ENCODE results near the gene MALL.
"Not testable (repeated sequence)": the region's sequence is repeated elsewhere in the genome, so short reads cannot be mapped to it uniquely, and the experiment has no call there.

MALL gene

GRCh38 chr2:110126086-110126773 lies 10.6 kb upstream of the MALL start:
- Mint-ChIP-seq H3K4me1 (no peaks in the 10 kb centered on the region), H3K9me3 (no peaks in the 10 kb centered on the region), H3K4me3 (no peak overlapping the region), H3K27me3 (no peaks in the 10 kb centered on the region), H3K36me3 (no peaks in the 10 kb centered on the region), H3K27ac (no peak overlapping the region)
- no peak for ATAC-seq

GRCh38 chr2:110124939-110125691 lies 9.5 kb upstream of the MALL start:
- H3K27ac Mint-ChIP-seq = no peak overlapping the region
- no peak for ATAC-seq
- H3K4me3 Mint-ChIP-seq = no peak overlapping the region
- no peaks in the 10 kb centered on the region for H3K4me1 Mint-ChIP-seq
- H3K36me3 Mint-ChIP-seq = no peaks in the 10 kb centered on the region
- no peaks in the 10 kb centered on the region for H3K9me3 Mint-ChIP-seq
- no peaks in the 10 kb centered on the region for H3K27me3 Mint-ChIP-seq

GRCh38 chr2:110124038-110124825 lies 8.6 kb upstream of the MALL start:
- ATAC-seq = no peak
- Mint-ChIP-seq H3K27ac (no peak overlapping the region), H3K27me3 (no peaks in the 10 kb centered on the region), H3K9me3 (no peaks in the 10 kb centered on the region), H3K36me3 (no peaks in the 10 kb centered on the region), H3K4me1 (no peaks in the 10 kb centered on the region), H3K4me3 (no peak overlapping the region)

GRCh38 chr2:110121592-110121991 lies 6.0 kb upstream of the MALL start:
- no peak overlapping the region for H3K4me3 Mint-ChIP-seq
- H3K27ac Mint-ChIP-seq = no peak overlapping the region

GRCh38 chr2:110121052-110121334 lies 5.4 kb upstream of the MALL start:
- no peaks in the 10 kb centered on the region for H3K9me3 Mint-ChIP-seq
- peaks cover 28% of the 10 kb centered on the region for H3K27me3 Mint-ChIP-seq
- H3K27ac Mint-ChIP-seq = no peak overlapping the region
- H3K4me1 Mint-ChIP-seq = no peaks in the 10 kb centered on the region
- no peaks in the 10 kb centered on the region for H3K36me3 Mint-ChIP-seq
- ATAC-seq = no peak
- no peak overlapping the region for H3K4me3 Mint-ChIP-seq

More at GRCh38 chr2:110121592-110121991, 6.0 kb upstream of the MALL start:
- no peaks in the 10 kb centered on the region for H3K9me3 Mint-ChIP-seq
- no peaks in the 10 kb centered on the region for H3K4me1 Mint-ChIP-seq
- no peaks in the 10 kb centered on the region for H3K36me3 Mint-ChIP-seq
- peaks cover 22% of the 10 kb centered on the region for H3K27me3 Mint-ChIP-seq
- ATAC-seq = no peak

GRCh38 chr2:110120171-110121051 lies 4.8 kb upstream of the MALL start:
- Mint-ChIP-seq H3K36me3 (no peaks in the 10 kb centered on the region), H3K9me3 (no peaks in the 10 kb centered on the region), H3K27ac (no peak overlapping the region), H3K27me3 (peaks cover 34% of the 10 kb centered on the region), H3K4me3 (no peak overlapping the region), H3K4me1 (no peaks in the 10 kb centered on the region)
- ATAC-seq = no peak

GRCh38 chr2:110116033-110116710 lies 550 bp upstream of the MALL start:
- H3K4me3 Mint-ChIP-seq = no peak overlapping the region
- H3K27me3 Mint-ChIP-seq = peaks cover 44% of the 10 kb centered on the region
- H3K9me3 Mint-ChIP-seq = peaks cover 3% of the 10 kb centered on the region
- H3K4me1 Mint-ChIP-seq = no peaks in the 10 kb centered on the region
- no peaks in the 10 kb centered on the region for H3K36me3 Mint-ChIP-seq
- no peak overlapping the region for H3K27ac Mint-ChIP-seq
- no peak for ATAC-seq

- H3K4me1 Mint-ChIP-seq = no peaks in the 10 kb centered on the region
- ATAC-seq = no peak
- H3K9me3 Mint-ChIP-seq = peaks cover 7% of the 10 kb centered on the region
- no peaks in the 10 kb centered on the region for H3K36me3 Mint-ChIP-seq
- H3K27me3 Mint-ChIP-seq = peaks cover 54% of the 10 kb centered on the region
- no peak overlapping the region for H3K4me3 Mint-ChIP-seq
- H3K27ac Mint-ChIP-seq = no peak overlapping the region
Observed at GRCh38 chr2:110114831-110115255, 779 bp downstream of the MALL start.

GRCh38 chr2:110113961-110114591 lies 1.5 kb downstream of the MALL start:
- H3K27ac Mint-ChIP-seq = no peak overlapping the region
- H3K4me3 Mint-ChIP-seq = no peak overlapping the region
- no peaks in the 10 kb centered on the region for H3K4me1 Mint-ChIP-seq
- peaks cover 62% of the 10 kb centered on the region for H3K27me3 Mint-ChIP-seq
- H3K36me3 Mint-ChIP-seq = no peaks in the 10 kb centered on the region
- H3K9me3 Mint-ChIP-seq = peaks cover 7% of the 10 kb centered on the region
- peak; percentile 53 for ATAC-seq

GRCh38 chr2:110108291-110108690 lies 7.3 kb downstream of the MALL start:
- not testable (repeated sequence) for H3K27ac Mint-ChIP-seq, ATAC-seq, H3K4me1 Mint-ChIP-seq, H3K36me3 Mint-ChIP-seq, H3K4me3 Mint-ChIP-seq
- H3K27me3 Mint-ChIP-seq = peaks cover 75% of the 10 kb centered on the region
- H3K9me3 Mint-ChIP-seq = peaks cover 13% of the 10 kb centered on the region

GRCh38 chr2:110107092-110108079 lies 8.2 kb downstream of the MALL start:
- Mint-ChIP-seq H3K27ac (no peak overlapping the region), H3K36me3 (no peaks in the 10 kb centered on the region), H3K27me3 (peaks cover 84% of the 10 kb centered on the region), H3K9me3 (peaks cover 10% of the 10 kb centered on the region), H3K4me3 (no peak overlapping the region), H3K4me1 (no peaks in the 10 kb centered on the region)
- ATAC-seq = no peak

- Mint-ChIP-seq H3K4me3 (no peak overlapping the region), H3K36me3 (no peaks in the 10 kb centered on the region), H3K4me1 (no peaks in the 10 kb centered on the region), H3K27me3 (peaks cover 92% of the 10 kb centered on the region), H3K27ac (no peak overlapping the region), H3K9me3 (peaks cover 10% of the 10 kb centered on the region)
- ATAC-seq = no peak
Observed at GRCh38 chr2:110106642-110107041, 9.0 kb downstream of the MALL start.

Data from stimulated activated memory B cell treated with anti-CD40 and anti-IgM and Interleukin-4, amounts not matched to agents 10 μg/mL and 1 μg/mL and 100 μg/mL, for 72 hours (primary cell).